ENCODE data around the gene TMEM255B.

TMEM255B gene

DNA sequence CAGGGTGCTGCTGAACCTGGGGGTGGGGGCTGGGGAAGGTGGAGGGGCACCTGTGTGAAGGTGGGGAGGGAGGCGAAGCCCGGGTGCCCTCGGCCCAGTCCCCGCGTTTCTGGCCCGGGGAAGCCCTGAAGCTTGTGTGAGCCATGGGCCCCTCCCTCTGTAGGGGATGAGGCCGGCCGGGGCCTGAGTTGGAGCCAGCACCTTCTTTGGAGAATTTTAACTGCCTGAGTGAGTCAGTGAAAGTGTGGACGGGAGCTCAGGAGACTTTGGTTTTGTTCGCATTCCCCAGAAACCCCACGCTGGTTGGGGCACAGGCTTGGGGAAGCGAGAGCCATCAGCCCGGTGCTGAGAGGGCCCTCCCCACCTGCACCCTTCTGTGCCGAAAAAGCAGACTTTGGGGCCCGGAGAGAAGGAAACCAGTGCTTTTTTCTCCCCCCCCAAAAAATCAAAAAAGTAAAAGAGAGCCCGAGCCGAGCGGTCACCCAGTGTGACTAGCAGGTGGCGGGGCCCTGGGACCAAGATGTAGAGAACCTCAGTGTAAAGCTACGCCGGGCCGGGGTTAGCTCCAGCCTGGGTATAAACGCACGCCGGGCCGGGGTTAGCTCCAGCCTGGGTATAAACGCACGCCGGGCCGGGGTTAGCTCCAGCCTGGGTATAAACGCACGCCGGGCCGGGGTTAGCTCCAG lies 45.1 kb downstream of the TMEM255B start:
- no peak for DNase-seq (ENCODE audit: low read depth)

DNA sequence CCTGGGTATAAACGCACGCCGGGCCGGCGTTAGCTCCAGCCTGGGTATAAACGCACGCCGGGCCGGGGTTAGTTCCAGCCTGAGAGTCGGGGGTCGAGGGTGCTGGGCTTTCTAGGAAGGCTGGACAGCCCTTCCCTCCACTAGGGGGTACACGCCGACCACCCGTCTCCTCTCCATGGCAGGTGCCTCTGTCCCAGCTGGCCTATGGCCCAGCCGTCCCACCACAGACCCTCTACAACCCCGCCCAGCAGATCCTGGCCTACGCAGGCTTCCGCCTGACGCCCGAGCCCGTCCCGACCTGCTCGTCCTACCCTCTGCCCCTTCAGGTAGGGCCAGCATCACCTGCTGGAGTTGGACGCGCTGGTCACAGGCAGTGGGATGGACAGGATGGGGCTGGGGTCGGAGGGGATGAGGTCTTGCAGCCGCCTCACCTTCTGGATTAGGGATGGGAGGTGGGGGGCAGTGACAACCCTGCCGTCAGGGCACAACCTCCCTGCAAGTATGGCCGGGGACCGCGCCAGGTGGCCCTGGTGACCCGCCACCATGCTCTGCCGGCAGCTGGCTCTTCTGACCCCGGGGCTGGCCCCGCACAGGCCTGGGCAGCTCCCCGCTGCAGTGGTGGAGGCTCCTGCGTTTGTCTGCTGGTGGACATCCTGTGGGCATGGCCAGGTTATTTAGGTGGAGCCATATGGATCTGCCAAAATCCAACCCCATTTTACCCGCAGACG lies 45.8 kb downstream of the TMEM255B start:
- no peak for DNase-seq (ENCODE audit: low read depth)

DNA sequence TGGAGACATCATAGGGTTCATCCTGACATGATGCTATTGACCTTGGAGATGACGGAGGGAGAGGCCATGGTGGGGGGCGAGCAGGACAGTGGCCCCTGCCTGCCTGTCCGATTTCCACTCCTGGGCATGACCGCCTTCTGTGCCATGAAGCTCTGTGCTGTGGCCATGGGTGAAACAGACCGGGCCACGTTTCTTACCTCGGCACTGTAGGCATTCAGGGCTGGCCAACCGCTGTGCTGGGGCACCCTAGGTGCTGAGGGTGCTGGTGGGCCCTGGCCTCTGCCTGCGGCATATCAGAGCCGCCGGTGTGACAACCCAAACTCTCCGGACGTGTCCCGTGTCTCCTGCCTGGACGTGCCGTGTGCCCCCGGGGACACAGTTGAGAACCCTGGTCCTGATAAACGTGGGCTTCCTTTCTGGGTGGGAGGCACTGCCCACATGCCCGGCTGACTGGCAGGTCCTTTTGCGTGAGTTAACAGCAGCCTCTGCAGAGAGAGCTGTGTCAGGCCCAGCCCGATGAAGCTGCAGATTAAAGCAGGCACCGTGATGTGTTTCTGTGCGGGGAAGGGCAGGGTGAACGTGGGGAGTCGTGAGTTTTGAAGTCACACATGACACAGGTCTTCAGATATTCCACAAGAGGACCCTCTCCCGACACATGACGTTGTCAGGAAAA lies 46.5 kb downstream of the TMEM255B start:
- no peak for DNase-seq (ENCODE audit: low read depth)

DNA sequence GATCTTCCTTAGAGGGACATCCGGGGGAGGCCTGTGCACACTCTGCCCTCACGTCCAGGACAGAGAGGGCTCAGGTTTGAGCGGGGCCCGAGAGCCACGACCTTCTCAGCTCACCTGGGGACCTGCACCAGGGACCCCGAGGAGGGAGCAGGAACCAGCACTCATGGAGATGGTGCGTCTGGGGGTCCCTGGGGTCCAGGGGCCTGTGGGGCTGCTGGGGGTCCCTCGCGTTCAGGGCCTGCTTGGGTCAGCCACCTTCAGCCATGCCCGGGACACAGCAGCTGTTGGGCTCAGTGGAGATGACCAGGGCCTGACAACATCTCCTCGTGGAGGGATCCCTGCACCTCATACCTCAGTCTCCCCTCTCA lies 47.1 kb downstream of the TMEM255B start:
- no peak for DNase-seq (ENCODE audit: low read depth)

DNA sequence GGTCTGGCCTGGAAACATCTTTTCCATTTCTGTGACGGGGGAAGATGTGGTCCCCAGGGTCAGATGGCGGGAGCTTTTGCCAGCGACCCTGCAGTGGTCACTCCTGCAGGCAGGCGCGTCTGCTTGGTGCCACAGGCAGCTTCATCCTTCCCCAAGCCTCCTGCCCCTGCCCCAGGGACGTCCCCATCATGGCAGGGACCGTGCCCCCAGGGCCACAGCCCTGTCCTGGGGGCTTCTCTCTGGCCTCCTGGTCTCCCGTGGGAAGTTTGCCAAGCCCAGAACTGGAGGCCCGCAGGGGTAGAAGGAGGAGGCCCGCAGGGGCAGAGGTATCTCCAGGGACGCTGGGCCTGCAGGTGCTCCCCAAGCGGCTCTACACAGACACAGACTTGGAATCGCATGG lies 47.5 kb downstream of the TMEM255B start:
- no peak for DNase-seq (ENCODE audit: low read depth)

DNA sequence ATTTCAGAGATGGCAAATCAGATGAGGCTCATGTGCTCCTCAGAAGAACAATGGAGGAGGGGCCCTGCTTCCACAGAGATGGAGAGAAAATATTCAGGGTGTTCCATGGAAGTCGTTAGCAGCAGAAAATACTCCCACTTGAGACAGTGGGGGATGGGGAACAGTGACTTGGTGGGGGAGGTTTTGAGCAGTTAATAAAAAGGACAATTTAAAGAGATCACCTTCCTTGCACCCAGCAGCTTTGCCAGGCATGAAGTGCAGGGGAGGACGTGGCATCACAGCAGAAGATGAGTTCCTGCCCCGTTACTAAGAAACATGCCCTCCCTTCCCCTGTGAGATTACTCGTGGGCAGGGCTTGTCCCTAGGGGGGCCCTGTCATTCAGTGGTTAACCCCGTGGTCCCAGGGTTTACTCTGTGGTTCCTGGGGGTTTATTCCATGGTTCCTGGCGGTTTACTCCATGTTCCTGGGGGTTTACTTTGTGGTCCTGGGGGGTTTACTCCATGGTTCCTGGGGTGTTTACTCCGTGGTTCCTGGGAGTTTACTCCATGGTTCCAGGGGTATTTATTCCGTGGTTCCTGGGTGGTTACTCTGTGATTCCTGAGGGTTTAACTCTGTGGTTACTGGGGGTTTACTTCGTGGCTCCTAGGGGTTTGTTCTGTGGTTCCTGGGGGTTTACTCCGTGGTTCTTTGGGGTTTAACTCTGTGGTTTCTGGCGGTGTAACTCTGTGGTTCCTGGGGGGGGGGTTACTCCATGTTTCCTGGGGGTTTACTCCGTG lies 49.2 kb downstream of the TMEM255B start:
- no peak for DNase-seq (ENCODE audit: low read depth)

DNA sequence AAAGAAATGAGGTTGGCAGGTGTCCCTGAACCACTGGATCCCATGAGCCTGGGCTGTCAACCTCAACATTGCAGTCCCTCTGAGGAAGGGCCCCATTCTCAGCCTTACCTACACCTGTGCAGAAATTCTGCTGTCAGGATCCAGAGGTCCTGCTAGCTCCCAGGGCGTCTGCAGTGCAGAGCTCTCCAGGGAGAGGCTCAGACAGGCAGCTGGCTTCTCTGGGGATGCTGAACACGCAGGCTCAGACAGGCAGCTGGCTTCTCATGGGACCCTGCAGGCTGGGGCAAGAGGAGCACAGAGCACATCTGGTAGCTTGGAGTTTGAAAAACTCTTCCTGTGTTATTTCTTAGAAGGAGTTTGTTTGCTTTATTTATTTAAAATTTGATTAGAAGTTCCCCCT lies 50.9 kb downstream of the TMEM255B start:
- no peak for DNase-seq (ENCODE audit: low read depth)

DNA sequence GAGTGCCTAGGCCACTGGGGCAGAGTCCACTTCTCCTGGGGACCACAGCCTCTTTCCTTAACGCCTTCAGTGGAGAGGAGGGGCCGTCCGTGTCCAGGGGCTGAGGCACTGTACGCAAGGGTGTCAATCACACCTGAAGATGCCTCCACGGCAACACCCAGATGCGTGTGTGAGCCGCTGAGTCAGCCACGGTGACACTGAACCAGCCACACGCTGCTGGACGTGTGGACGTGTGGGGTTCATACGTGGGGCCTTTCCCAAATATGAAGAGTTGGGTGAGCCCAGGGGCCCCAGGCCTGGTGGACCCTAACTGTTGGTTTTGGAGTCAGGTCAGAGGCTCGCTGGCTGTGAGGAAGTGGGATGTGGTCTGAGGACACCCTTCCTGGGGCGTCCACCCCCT lies 51.6 kb downstream of the TMEM255B start:
- no peak for DNase-seq (ENCODE audit: low read depth)

DNA sequence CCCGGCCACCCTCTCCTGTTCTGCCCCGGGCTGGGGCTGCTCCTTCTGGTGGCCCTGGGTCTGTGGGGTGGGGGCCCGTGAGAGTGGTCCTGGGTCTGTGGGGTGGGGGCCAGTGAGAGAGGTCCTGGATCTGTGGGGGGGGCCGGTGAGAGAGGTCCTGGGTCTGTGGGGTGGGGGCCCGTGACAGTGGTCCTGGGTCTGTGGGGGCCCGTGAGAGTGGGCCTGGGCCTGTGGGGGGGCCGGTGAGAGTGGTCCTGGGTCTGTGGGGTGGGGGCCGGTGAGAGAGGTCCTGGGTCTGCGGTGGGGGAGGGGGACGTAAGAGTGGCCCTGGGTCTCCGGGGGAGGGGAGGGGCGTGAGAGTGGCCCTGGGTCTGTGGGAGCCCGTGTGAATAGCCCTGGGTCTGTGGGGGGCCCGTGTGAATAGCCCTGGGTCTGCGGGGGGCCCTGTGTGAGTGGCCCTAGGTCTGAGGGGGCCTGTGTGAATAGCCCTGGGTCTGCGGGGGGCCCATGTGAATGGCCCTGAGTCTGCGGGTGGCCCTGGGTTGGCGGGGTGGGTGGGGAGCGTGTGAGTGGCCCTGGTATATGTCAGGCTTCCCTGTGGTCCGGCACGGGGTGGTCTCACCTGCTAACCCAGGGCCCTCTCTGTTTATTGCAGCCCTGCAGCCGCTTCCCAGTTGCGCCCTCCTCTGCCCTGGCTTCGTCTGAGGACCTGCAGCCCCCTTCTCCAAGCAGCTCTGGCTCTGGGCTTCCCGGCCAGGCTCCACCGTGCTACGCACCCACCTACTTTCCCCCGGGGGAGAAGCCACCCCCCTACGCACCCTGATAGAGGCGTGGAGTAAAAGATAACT lies 52.3 kb downstream of the TMEM255B start:
- no peak for DNase-seq (ENCODE audit: low read depth)

DNA sequence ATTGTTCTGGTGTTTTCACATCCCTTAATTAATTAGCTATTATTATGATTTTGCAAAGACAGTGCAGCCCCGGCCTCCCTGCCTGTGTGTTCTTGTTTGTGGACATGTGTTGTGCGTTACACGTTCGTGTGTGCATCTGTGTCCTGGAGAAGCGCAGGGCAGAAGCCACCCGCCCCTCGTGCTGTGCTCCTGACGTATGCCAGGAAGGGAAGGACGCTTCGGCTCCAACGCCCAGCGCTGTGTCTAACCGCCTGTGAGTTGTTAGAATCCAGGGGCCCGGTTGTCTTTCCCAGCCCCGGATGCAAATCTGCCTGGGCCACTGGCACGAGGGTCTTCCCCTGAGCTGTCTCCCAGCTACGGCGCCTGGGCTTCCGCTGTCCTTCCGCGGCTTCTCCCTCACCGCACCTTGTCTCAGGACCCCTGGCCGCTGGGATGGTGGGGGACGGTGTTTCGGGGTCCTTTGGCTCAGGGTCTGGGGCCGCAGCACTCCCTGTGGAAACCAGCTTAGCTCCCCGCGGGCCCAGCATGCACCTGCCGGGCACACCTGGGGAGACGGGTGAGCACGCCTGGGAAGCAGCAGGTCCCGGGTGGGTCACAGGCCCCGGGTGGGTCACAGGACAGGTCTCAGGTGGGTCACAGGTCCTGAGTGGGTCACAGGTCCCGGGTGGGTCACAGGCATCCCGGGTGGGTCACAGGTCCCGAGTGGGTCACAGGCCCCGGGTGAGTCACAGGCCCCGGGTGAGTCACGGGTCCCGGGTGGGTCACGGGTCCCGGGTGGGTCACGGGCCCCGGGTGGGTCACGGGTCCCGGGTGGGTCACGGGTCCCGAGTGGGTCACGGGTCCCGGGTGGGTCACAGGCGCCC lies 53.4 kb downstream of the TMEM255B start:
- DNase-seq (ENCODE audit: low read depth) = no peak

DNA sequence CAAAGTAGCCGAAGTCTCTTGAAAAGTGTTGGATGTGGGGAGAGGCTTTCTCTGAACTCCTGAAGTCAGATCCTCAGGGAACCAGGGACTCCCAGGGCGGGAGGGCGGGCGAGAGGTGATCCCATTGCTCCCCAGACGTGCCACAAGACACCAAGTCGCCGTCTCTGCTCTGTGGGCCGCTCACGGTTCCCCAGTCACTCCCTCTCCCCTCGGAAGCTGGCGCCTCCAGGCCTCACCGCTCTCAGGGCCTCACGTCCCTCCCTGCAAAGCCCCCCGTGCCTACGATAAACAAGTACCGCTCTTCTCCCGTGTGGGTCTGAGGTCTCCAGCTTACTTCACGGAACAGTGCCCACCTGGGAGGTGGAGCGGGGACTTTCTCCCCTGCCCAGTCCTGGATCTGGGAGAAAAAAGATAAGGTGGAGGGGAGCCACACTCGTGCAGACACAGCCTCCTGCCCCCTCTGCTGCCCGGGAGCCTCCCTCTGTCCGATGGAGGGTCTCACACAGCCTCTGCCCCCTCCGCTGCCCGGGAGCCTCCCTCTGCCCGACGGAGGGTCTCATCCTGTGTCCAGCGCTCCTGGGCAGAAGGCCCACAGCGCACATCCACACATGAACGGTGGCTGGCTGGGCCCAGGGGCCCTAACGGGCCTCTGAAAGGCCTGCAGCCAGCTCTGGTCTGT lies 54.2 kb downstream of the TMEM255B start:
- no peak for DNase-seq (ENCODE audit: low read depth)

DNA sequence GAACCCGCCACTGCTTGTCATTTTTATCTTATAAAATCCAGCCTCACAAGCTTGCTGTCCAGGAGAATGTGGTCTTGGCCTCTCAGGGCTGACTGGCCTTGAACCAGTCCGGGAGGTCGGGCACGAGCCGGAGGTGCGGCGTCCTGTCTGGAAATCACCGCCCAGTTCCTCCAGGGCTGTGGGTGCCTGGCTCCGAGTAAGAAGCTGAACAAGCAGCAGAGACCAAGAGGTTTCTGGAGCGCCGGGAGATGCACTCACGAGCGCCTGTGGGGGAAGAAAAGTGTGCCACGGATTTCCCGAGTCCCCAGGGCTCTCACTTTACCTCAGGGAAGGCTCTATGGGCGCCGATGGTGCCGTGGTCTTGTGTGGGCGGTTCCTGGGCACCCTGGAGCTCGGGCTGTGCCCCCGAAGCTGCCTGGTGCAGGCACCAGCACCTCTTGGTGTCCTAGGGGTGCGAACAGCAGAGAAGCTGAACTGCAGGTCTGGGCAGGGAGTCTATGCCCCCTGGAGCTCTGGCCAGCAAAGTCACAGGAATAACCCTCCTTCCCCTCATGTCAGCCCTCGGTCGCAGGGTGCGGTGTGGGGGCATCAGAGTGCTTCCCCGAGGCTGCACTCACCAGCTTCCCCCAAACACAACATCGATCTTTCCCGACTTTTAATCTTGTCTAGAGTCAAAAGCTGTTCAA lies 54.9 kb downstream of the TMEM255B start:
- no peak for DNase-seq (ENCODE audit: low read depth)

DNA sequence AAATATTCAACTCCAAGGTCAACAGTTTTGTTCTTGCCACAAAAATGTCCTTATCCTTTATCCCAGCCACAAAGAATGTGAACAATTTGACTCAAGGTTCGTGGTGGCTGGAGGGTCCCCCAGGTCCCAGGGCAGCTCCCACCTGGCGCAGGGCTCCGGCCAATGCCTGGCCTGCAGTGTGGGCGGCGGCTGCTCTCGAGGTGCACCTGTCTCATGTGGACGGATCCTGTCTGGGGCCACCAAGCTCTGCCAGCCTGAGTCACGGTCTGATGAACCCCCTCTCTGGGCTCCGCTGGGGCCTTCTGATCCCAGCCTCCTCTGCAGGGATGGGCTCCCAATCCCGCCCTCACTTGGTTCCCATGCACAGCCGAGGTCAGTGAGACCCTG lies 55.4 kb downstream of the TMEM255B start:
- no peak for DNase-seq (ENCODE audit: low read depth)

DNA sequence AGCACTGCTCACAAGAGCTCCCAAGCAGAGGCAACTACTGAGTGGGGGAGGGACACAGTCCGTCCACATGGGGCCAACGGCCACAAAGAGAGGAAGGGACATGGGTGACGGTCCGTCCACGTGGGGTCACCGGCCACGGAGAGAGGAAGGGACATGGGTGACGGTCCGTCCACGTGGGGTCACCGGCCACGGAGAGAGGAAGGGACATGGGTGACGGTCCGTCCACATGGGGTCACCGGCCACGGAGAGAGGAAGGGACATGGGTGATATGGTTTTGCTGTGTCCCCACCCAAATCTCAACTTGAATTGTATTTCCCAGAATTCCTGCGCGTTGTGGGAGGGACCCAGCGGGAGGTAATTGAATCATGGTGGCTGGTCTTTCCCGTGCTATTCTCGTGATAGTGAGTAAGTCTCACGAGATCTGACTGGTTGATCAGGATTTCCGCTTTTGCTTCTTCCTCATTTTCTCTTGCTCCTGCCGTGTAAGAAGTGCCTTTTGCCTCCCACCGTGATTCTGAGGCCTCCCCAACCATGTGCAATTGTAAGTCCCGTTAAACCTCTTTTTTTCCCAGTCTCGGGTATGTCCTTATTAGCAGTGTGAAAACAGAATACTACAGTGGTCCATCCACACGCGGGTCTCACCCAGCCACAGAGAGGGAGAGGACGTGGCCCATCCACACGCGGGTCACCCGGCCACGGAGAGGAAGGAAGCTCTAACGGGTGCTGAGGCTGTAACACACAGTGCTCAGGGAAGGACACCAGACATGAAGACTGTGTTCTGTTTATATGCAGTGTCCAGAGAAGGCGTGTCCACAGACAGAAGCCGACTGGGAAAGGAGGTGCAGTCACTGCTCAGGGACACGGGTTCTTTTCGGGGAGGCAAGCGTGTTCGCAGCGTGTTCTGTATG lies 56.4 kb downstream of the TMEM255B start:
- no peak for DNase-seq (ENCODE audit: low read depth)

DNA sequence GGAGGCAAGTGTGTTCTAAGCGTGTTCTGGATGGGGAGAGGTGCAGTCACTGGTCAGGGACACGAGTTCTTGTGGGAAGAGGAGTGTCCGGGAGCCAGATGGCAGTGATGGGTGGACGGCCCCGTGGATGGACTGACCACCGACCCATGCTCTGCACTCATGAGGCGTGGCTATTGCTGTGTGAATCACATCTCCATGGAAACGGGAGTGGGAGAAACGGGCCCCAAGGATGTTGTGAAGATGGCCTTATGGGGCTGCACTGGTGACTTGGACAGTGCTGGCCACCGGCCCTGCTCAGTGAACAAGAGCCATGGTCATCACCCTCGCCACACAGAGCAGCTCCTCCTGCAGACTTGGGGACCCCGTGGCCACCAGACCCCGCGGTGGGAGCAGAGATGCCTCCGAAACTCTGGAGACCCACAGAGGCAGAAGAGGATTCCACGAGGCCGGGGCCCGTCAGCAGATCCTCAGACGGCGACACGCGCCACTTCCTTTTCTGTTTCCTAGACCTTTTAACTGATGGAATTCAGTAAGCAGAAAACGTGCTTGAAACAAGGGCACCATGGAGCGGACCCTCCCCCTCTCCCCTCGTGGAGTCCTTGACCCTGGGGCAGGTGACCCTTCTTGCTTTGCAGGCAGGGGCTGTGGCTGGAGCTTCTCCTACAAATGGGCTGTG lies 57.4 kb downstream of the TMEM255B start:
- DNase-seq (ENCODE audit: low read depth) = no peak

DNA sequence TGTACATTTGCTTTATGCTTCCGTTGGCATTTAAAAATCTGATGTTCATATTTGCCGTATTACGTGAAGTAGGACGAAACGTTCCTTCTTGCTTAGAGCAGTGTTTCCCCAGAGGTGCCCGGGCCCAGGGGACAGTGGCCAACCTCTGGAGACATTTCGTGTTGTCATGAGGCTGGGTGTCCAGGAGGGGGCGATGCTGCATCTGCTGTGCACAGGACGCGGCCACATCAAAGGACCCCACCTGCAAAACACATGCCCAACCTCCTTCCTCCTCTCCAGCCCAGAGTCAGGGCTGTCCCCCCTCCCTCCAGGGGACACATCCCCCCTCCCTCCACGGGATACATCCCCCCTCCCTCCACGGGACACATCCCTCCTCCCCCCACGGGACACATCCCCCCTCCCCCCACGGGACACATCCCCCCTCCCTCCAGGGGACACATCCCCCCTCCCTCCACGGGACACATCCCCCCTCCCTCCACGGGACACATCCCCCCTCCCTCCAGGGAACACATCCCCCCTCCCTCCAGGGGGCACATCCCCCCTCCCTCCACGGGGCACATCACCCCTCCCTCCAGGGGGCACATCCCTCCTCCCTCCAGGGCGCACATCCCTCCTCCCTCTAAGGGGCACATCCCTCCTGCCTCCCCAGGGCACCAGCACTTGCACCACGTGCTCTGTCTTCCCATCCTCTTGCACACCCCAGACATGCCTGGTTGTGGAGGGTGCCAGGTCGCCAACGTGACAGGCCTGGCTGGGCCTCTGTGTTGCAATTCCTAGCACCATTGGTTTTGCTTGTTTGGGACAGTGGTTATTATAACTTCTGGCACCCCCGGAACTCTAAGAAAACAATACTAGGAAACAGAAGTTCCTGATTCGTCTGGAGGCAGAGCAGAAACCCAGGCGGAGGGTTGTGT lies 58.2 kb downstream of the TMEM255B start:
- DNase-seq (ENCODE audit: low read depth) = peak; percentile 76

Measured in activated T-helper 1 cell treated with Interleukin-2 at 50 U/mL for 16 hours (primary cell).